Measurements from ENCODE around the gene SUSD4. TPM values are rescaled to one million over a fixed set of nuclear protein-coding genes. Genes with fewer than 3 reads are reported as not detected.

The SUSD4 gene
- total and polyA plus RNA-seq, 2 of the 8 experiments (the other 6 are each of a cell fraction or from before 2014, with no cell fraction given) = 3.9 to 5.2 TPM

DNA sequence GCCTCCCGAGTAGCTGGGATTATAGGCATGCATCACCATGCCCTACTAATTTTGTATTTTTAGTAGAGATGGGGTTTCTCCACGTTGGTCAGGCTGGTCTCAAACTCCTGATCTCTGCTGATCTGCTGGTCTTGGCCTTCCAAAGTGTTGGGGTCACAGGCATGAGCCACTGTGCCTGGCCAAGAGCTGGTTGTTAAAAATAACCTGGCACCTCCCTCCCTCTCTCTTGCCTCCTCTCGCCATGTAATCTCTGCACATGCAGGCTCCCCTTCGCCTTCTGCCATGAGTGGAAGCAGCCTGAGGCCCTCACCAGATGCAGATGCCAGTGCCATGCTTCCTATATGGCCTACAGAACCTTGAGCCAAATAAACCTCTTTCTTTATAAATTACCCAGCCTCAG is 146.2 kb downstream of the SUSD4 start:
- no peaks in the 10 kb centered on the region for H3K27me3 ChIP-seq (replicated peaks in 1 of 4; ENCODE audit: control insufficient read depth in 3 of 4, extremely low read depth in 1 of 4, insufficient read depth in 3 of 4, low read length in 3 of 4)
- H3K79me2 ChIP-seq (ENCODE audit: control insufficient read depth in 1 of 2, insufficient read depth in 2 of 2, low read length in 2 of 2) = no peaks in the 10 kb centered on the region
- no peak overlapping the region for H4K8ac ChIP-seq (ENCODE audit: extremely low read depth, insufficient read depth, low read length)
- H3K4me2 ChIP-seq (ENCODE audit: insufficient read depth in 1 of 2, low read depth in 2 of 2, low read length in 2 of 2) = no peak overlapping the region
- no peak overlapping the region for H2BK20ac ChIP-seq (ENCODE audit: low read length)
- H3K27ac ChIP-seq (ENCODE audit: low read depth, low read length) = no peak overlapping the region
- no peak overlapping the region for H2BK15ac ChIP-seq (ENCODE audit: low read length)
- H3K79me1 ChIP-seq (ENCODE audit: low read depth, low read length) = no peaks in the 10 kb centered on the region
- no peaks in the 10 kb centered on the region for H3K36me3 ChIP-seq (ENCODE audit: control insufficient read depth in 2 of 4, insufficient read depth in 4 of 4, low read length in 3 of 4)
- H2AFZ ChIP-seq (ENCODE audit: low read length) = no peak overlapping the region
- H3K4me3 ChIP-seq (ENCODE audit: extremely low read depth in 1 of 4, insufficient read depth in 2 of 4, low read depth in 3 of 4, low read length in 4 of 4) = no peak overlapping the region
- H2BK5ac ChIP-seq (ENCODE audit: low read depth, low read length) = no peak overlapping the region
- H4K5ac ChIP-seq (ENCODE audit: insufficient read length, low read depth, low read length) = no peak overlapping the region
- peaks cover 12 to 13% of the 10 kb centered on the region in 2 experiments; a peak in 2 of 4 replicates for H3K9me3 ChIP-seq (ENCODE audit: insufficient read depth in 2 of 2, low read depth in 1 of 2, low read length in 1 of 2)
- TF ChIP-seq CBX5 (IDR thresholded peaks at IDR 0.05; ENCODE audit: low read depth, low read length) = no peak
- TF ChIP-seq CHD2 (IDR thresholded peaks at IDR 0.05; ENCODE audit: low read length) = no peak
- TF ChIP-seq EP300 (IDR thresholded peaks at IDR 0.05; ENCODE audit: borderline replicate concordance in 1 of 2, low read depth in 2 of 2, low read length in 2 of 2) = no peak
- TF ChIP-seq CTBP2 (IDR thresholded peaks at IDR 0.05; ENCODE audit: borderline replicate concordance, insufficient read depth, insufficient read length, low read length) = no peak
- TF ChIP-seq, protein P1, sequence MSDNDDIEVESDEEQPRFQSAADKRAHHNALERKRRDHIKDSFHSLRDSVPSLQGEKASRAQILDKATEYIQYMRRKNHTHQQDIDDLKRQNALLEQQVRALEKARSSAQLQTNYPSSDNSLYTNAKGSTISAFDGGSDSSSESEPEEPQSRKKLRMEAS (IDR thresholded peaks at IDR 0.05) = no peak
- no peak for TF ChIP-seq EGR1 (IDR thresholded peaks at IDR 0.05; ENCODE audit: borderline replicate concordance, low read depth, low read length)
- no peak for TF ChIP-seq HDAC6 (IDR thresholded peaks at IDR 0.05; ENCODE audit: low read depth, low read length)
- no peak for TF ChIP-seq BRCA1 (IDR thresholded peaks at IDR 0.05; ENCODE audit: low read depth, low read length)
- TF ChIP-seq E2F6 (IDR thresholded peaks at IDR 0.05) = no peak
- no peak for TF ChIP-seq JUND (IDR thresholded peaks at IDR 0.05; ENCODE audit: low read length)
- TF ChIP-seq, protein P2, sequence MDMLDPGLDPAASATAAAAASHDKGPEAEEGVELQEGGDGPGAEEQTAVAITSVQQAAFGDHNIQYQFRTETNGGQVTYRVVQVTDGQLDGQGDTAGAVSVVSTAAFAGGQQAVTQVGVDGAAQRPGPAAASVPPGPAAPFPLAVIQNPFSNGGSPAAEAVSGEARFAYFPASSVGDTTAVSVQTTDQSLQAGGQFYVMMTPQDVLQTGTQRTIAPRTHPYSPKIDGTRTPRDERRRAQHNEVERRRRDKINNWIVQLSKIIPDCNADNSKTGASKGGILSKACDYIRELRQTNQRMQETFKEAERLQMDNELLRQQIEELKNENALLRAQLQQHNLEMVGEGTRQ (IDR thresholded peaks at IDR 0.05; ENCODE audit: low read length) = no peak
- no peak for TF ChIP-seq EZH2 (IDR thresholded peaks at IDR 0.05; ENCODE audit: low read depth, low read length, severe bottlenecking)
- H3K14ac ChIP-seq (ENCODE audit: insufficient read length) = no peak overlapping the region
- no peak for FAIRE-seq
- no peak overlapping the region for H4K91ac ChIP-seq (replicated peaks; ENCODE audit: insufficient read length, low read length)
- no peaks in the 10 kb centered on the region for H4K20me1 ChIP-seq (replicated peaks in 1 of 2; ENCODE audit: control insufficient read depth in 1 of 2, insufficient read depth in 2 of 2, low read length in 2 of 2)
- H3K56ac ChIP-seq (replicated peaks; ENCODE audit: insufficient read length, low read depth, low read length) = no peak overlapping the region
- no peak overlapping the region for H2BK120ac ChIP-seq (replicated peaks; ENCODE audit: low read depth, low read length)
- POLR2A ChIA-PET (ENCODE audit: partially characterized antibody) = no interaction called here
- H2BK12ac ChIP-seq (ENCODE audit: low read depth, low read length) = no peak overlapping the region
- H3K4me1 ChIP-seq (replicated peaks in 1 of 4; ENCODE audit: control insufficient read depth in 3 of 4, insufficient read depth in 4 of 4, low read length in 3 of 4) = no peaks in the 10 kb centered on the region
- no peak overlapping the region for H3K18ac ChIP-seq (ENCODE audit: extremely low read depth, low read length)
- H3K9ac ChIP-seq (replicated peaks in 1 of 4; ENCODE audit: extremely low read depth in 1 of 4, low read depth in 3 of 4, low read length in 3 of 4) = no peak overlapping the region
- H3K23me2 ChIP-seq (ENCODE audit: low read depth, low read length) = no peaks in the 10 kb centered on the region
- no peak overlapping the region for H2AK5ac ChIP-seq (ENCODE audit: low read depth, low read length)
- no peak overlapping the region for H3K23ac ChIP-seq (ENCODE audit: insufficient read length)
- no peak for DNase-seq (ENCODE audit: low read depth in 1 of 2, low spot score in 2 of 2)
- CTCF ChIA-PET (ENCODE audit: partially characterized antibody) = no interaction called here
- WGBS, 2 experiments (ENCODE audit: extremely low coverage in 1 of 2, insufficient coverage in 1 of 2, insufficient read length in 1 of 2, insufficient replicate concordance in 2 of 2, low coverage in 1 of 2, low lambda C conversion rate in 2 of 2, missing lambda C conversion rate in 1 of 2) = 83% methylated on average over 4 of the region's 4 CpGs; no CpG with 5 or more reads in 1 of the 2 experiments
- H3K4ac ChIP-seq (replicated peaks; ENCODE audit: insufficient read length, low read depth, low read length) = no peak overlapping the region

Data from H1 (cell line).